GM18907 (cell line): ENCODE data around the gene RNF138.
"Not testable (repeated sequence)": the region's sequence is repeated elsewhere in the genome, so short reads cannot be mapped to it uniquely, and the experiment has no call there.

Experiments used
- ATAC-seq: cut with Tn5 transposase; IDR thresholded peaks from one replicate; pipeline ENCODE4 v1.9.1; 2021; ENCODE audit warnings: mild to moderate bottlenecking, moderate library complexity; ENCODE audit not compliant: unreplicated experiment

RNF138 gene

GRCh38 chr18:32167980-32168730 lies 76.5 kb downstream of the RNF138 start:
- no peak for ATAC-seq

- no peak for ATAC-seq
Measured at GRCh38 chr18:32173654-32174053, 82.0 kb downstream of the RNF138 start.

GRCh38 chr18:32174719-32175118 lies 83.0 kb downstream of the RNF138 start:
- ATAC-seq, result no peak

GRCh38 chr18:32175265-32175664 lies 83.6 kb downstream of the RNF138 start:
- no peak for ATAC-seq

GRCh38 chr18:32176745-32177144 lies 85.1 kb downstream of the RNF138 start:
- ATAC-seq, result not testable (repeated sequence)

DNA sequence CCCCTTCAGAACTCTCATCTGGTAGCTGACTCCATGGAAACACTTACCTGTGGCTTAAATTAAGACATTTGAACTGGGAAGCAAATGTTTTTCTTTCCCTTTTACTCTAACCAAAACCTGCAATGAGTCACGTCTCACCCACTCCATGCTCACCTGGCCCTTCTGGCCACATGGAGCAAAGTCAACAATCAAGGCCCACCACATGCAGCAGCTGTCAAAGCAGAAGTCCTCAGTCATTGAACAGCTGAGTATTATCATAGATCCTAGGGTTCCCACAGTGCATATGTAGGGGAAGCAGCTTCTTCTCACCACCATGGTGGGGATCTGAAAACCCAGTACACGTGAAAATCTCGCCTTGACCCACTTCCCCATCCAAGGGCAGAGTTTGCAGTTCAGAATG lies 85.9 kb downstream of the RNF138 start:
- no peak for ATAC-seq
